Tongue (tissue), 2 donors: Measurements from ENCODE around the gene ENTR1. TPM values are rescaled to one million over a fixed set of nuclear protein-coding genes. Genes with fewer than 3 reads are reported as not detected.

Source experiments
- DNase-seq: peaks from one replicate; pipeline ENCODE4 v3.0.0-alpha.2; 2015
- total RNA-seq: library from RNA; depleted of rRNA; stranded (reverse); fragments of >200 nt; gene quantifications from one replicate; pipeline ENCODE4 v1.2.3, GENCODE V29; 2014

The ENTR1 gene
- total RNA-seq, 1 donor from 2014 or later = 22.6 TPM

DNA sequence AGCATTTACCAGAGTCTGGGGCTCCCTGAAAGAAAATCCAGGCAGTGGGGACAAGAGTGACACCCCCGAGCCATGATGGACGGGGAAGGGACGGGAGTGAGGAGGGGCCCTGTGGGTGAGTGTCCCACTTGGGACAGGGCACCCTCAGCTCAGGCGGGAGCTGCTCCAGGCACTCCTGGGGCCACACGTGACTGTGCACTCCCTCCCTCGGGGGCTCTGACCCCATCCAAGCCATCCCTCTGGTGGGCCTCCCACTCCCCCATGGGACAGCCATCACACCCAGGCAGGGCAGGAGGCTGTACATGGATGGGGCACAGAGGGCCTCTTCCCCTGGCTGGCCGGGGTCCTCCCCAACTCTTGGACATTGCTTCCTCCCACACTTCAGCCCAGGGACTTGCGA, 34.0 kb downstream of the ENTR1 start:
- no peak for DNase-seq

DNA sequence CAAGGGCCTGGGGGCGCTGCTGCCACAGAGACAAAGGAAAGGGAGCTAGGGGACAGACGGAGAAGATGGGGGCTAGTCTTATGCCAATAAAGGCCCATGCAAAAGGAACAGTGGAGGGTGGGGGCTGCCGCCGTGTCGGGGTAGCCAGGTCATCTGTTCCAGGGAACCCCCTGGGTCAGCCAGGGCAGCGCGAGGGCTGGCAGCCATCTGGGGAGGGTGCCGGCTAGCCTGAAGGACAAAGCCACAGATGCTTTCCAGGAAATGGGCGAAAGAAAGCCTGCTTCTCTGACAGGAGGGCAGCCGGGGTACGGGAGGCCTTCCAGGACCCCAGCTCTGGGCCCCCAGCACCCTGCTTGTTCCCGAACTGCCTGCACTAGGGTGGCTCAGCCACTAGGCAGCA, 35.3 kb downstream of the ENTR1 start:
- DNase-seq = no peak

DNA sequence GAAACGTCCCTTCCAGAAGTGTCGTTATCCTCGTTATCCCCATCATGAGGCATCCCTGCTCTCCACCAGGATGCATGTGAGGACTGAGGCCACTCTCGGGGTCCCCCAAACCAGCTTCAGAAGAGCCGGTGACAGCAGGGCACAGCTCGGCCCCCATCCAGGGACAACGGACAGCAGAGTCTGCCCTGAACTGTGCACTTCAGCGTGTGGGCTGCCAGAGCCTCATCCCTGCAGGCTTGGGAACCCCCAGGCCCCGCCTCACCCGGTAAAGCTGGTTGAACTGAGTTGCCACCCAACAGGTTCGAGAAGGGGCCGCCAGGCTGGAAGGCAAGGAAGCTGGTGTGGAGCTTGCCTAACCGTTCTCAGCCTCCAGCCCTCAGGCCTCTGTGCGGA, 36.2 kb downstream of the ENTR1 start:
- no peak for DNase-seq

GRCh38 chr9:136373300-136374182, 36.9 kb downstream of the ENTR1 start, which contains the start of gene CARD9:
CARD9 (minus strand) TSS chr9:136373669; CDS start chr9:136372078, 1,591 bp downstream.
- DNase-seq = no peak

- no peak for DNase-seq
These were observed 37.7 kb downstream of the ENTR1 start for GRCh38 chr9:136372561-136373299.

- no peak for DNase-seq
These were observed 38.4 kb downstream of the ENTR1 start for GRCh38 chr9:136372006-136372405.

GRCh38 chr9:136371533-136371880, 38.9 kb downstream of the ENTR1 start:
- DNase-seq = no peak

DNA sequence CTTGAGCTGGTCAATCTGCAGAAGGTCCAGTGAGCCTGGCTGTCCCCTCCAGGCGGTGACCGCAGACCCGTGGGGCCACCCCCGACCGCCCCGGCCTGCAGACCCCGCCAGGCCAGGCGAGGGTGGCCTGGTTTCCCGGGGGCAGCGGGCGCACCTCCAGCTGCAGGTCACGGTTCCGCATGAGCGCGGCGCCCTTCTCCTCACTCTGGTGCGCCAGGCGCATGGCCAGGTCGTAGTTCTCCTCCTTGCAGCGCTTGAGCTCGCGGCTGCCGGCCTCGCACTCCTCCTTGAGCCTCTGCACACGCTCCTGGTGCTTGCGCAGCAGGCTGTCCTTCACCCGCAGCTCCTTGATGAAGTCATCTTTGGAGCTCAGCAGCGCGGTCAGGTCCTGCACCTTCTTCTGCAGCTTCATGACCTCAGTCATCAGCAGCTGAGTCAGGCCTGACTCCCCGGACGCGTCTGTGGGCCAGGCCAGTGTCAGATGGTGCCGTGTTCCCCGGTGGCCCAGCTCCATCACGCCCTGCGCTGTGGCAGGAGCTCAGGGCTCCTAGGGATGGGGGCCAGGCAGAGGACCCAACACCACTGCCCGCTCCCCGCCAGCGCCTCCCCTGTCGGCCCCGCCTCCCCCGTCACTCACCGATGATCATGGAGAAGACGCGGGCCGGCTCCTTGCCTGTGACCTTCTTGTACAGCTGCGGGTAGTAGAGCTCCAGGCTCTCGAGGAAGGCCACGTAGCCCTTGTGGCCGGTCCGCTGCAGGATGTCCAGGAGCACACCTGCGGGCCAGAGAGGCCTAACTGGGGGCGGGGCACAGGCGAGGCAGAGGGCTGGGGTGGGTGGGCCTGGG, 39.5 kb downstream of the ENTR1 start:
- no peak for DNase-seq

DNA sequence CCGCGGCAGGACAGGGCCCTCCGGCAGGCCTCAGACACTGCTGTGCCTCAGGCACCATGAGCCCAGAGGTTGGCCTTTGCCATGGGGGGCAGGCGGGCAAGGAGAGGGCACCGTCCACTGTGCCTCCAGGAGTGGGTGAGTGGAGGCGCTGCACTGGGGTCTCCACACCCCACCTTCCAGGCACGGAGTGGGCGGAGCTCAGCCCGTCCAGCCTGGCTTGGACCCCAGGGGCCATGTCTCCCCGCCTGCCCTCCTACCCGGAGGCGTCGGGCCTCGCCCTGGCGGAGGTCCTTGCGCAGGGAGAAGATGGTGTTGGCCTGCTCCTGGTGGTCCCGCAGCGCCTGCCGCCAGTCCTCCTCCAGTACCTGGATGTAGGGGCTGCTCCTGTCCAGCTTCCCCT, 40.4 kb downstream of the ENTR1 start:
- no peak for DNase-seq

DNA sequence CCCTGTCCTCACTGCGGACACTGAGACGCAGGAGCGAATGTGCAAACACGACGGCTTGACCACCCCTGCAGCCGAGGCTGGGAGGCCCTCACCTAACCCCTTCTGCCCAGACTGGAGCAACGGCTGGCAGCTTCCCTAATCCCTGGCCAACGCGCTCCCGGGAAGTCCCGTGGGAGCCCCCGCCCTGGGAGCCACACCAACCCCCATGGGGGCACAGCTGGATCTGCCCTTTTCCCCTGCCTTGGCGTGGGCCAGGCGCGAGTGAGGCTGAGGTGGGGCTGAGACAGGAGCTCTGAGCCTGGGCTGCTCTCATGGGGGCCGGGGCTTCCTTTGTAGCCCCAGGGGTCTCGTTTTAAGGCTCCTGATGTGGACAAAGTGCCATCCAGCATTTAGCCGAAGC, 42.2 kb downstream of the ENTR1 start:
- no peak for DNase-seq

- no peak for DNase-seq
These were observed 42.9 kb downstream of the ENTR1 start for GRCh38 chr9:136367296-136368145.

- DNase-seq = no peak
These were observed 43.6 kb downstream of the ENTR1 start for GRCh38 chr9:136366826-136367225.

DNA sequence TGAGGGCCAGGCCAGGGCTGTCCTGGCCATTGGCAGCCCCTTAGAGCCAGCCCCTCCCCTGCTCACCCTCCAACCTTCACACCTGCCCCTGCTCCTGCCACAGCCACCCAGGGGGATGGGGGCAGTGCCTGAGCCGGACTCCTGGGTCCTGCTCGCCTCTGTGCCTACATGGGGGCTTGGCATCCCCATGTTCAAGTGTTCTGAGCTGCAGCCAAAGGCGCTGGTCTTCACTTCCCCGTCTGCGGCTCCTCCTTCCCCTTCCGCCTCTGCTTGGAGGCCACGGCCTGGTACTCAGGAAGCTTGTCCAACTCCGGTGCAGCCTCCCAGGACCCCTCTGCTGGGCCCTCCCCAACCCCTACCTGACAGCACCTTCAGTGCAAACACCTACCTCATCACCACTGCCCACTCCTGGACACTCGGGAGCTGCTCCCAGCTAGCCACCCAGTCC, 44.6 kb downstream of the ENTR1 start:
- no peak for DNase-seq

GRCh38 chr9:136364942-136365774, 45.3 kb downstream of the ENTR1 start:
- DNase-seq = no peak

DNA sequence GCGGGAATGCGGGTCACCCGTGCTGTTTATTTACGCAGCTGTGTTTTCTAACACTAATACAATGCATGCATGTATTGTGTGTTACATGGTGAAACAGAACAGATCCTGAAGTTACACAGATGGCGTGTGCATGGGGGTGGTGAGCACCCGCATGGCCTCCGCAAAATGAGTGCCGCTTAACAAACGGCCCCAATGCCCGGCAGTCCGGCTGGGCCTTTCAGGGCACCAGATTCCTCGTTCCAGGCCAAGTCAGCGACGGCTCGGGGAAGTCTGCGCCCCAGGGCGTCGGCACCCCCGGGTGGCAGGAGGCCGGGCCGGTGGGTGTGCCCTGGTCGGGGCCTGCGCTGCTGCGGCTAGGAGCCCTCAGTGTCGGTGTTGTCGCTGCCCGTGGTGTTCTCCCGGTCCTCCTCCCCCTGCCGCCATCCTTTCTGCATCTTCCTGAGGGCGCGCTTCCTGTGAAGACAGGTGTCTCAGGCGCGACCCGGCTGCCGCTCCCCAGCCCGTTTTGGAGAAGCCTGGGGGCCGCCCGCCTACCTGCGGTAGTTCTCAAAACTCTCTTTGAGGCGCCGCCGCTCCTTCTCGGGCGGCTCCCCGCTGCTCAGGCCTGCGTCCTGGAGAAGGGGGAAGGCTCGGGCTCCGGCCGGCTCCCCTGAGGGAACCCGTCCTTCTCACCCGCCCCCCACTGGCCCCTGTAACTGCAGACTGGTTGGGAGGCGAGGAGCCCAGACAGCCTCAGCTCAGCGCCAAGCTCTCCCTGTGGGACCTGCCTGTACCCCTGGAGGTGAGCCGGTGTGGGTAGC, 46.3 kb downstream of the ENTR1 start:
- no peak for DNase-seq

GRCh38 chr9:136363106-136363948, 47.1 kb downstream of the ENTR1 start, which contains the start of gene DNLZ:
DNLZ (minus strand) TSS chr9:136363744; CDS start chr9:136363714, 30 bp downstream.
- DNase-seq = peak; percentile 97

GRCh38 chr9:136362450-136362784, 48.0 kb downstream of the ENTR1 start:
- DNase-seq = no peak

DNA sequence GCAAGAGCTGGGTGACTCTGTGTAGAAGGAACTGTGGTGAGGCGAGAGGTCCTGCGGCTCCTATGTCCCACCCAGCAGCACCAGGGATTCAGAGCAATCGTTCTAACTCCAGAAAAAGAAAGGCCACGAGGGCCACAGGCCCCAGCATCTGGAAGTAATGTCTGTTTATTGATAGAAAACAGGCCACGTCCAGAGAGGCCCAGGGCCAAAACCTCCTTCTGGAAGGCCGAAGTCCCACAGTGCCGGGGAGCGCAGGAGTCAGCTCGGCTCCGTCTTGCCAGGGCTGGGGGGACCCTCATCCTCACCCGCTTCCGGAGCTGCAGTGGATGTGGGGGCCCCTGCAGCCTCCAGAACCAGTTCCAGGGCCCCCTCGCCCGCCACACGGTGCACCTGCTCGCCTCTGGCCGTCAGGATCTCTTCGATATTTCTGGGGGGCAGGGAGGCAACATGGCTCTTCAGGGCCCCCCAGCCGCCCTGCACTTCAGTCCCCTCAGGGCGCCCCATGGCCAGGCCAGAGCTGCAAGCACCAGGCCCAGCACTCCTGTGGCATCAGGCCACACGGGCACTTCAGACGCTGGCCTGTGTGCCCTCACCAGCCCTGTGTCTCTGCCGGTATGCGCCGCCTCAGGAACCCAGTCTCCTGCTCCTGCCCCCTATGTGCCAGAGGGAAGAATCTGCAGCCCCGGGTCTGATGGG, 48.5 kb downstream of the ENTR1 start:
- peak; percentile 55 for DNase-seq
